GM12891 (cell line): Measurements from ENCODE around the gene RNU6-8.

Source experiments
- POLR2A ChIP-seq: IDR thresholded peaks from 2 replicates; pipeline ENCODE4 v1.6.1; 2011; ENCODE audit warnings: low read depth, low read length, control low read depth
- POLR2AphosphoS5 ChIP-seq: IDR thresholded peaks from 2 replicates; pipeline ENCODE4 v1.6.1; 2011; ENCODE audit warnings: low read depth, low read length, control low read depth
- SPI1 ChIP-seq: IDR thresholded peaks from 2 replicates; pipeline ENCODE4 v1.6.1; 2011; ENCODE audit warnings: low read depth, low read length, control low read depth
- TAF1 ChIP-seq: IDR thresholded peaks from 2 replicates; pipeline ENCODE4 v1.6.1; 2011; ENCODE audit warnings: low read depth, low read length, control low read depth

DNA sequence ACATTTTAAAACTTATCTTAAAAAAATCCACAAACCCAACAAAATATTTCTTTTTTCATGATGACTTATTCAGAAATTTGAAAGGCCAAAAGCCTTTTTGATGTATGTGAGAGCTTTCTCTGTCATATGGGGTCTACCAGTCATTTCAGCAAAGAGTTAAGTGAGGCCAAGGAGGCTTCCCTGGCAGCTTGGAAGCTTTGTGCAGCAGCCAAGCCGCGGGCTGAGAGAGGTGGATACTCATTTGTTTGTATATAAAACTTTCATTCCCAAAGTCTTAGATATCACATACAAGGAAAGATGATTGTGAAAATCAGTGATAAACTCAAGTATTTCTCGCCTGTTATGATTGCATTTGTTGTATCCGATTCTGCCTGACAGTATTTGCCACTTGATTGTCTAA, 48.5 kb upstream of the RNU6-8 start:
- TF ChIP-seq SPI1 (no peak), POLR2AphosphoS5 (no peak), POLR2A (no peak), TAF1 (no peak)
